HEK293T (cell line): ENCODE results near the gene EGFR.

Experiments used
- ARNT ChIP-seq: fragments of 450-650 bp; IDR thresholded peaks from 2 replicates; pipeline ENCODE4 v1.6.1; 2017; ENCODE audit warnings: mild to moderate bottlenecking
- BHLHE40 ChIP-seq: fragments of 450-650 bp; IDR thresholded peaks from 2 replicates; pipeline ENCODE4 v1.6.1; 2016; ENCODE audit warnings: mild to moderate bottlenecking, moderate library complexity, borderline replicate concordance
- CTBP1 ChIP-seq: fragments of 450-650 bp; IDR thresholded peaks from 2 replicates; pipeline ENCODE4 v1.6.1; 2016; ENCODE audit warnings: borderline replicate concordance
- FOXA1 ChIP-seq: fragments of 450-650 bp; IDR thresholded peaks from 2 replicates; pipeline ENCODE4 v1.6.1; 2016; ENCODE audit warnings: mild to moderate bottlenecking
- FOXK2 ChIP-seq: fragments of 450-650 bp; IDR thresholded peaks from 2 replicates; pipeline ENCODE4 v1.6.1; 2016; ENCODE audit warnings: mild to moderate bottlenecking
- FOXM1 ChIP-seq: fragments of 450-650 bp; IDR thresholded peaks from 2 replicates; pipeline ENCODE4 v1.6.1; 2017; ENCODE audit warnings: mild to moderate bottlenecking, borderline replicate concordance
- LEF1 ChIP-seq: fragments of 450-650 bp; IDR thresholded peaks from 2 replicates; pipeline ENCODE4 v1.6.1; 2017; ENCODE audit warnings: mild to moderate bottlenecking, borderline replicate concordance
- NFRKB ChIP-seq: fragments of 450-650 bp; IDR thresholded peaks from 2 replicates; pipeline ENCODE4 v1.6.1; 2016; ENCODE audit warnings: mild to moderate bottlenecking, moderate library complexity
- PKNOX1 ChIP-seq: fragments of 450-650 bp; IDR thresholded peaks from 2 replicates; pipeline ENCODE4 v1.6.1; 2016
- SP1 ChIP-seq: fragments of 450-650 bp; IDR thresholded peaks from 2 replicates; pipeline ENCODE4 v1.6.1; 2017
- SUZ12 ChIP-seq: fragments of 450-650 bp; IDR thresholded peaks from 2 replicates; pipeline ENCODE4 v1.6.1; 2016; ENCODE audit warnings: mild to moderate bottlenecking
- TARDBP ChIP-seq: fragments of 450-650 bp; IDR thresholded peaks from 2 replicates; pipeline ENCODE4 v1.6.1; 2016
- ZNF384 ChIP-seq: fragments of 450-650 bp; IDR thresholded peaks from 2 replicates; pipeline ENCODE4 v1.6.1; 2016

GRCh38 chr7:55240418-55241142, 221.8 kb downstream of the EGFR start:
- TF ChIP-seq FOXA1 (no peak), SP1 (no peak), BHLHE40 (no peak), CTBP1 (no peak), SUZ12 (no peak), ZNF384 (no peak), FOXM1 (no peak), NFRKB (no peak), TARDBP (no peak), PKNOX1 (no peak), LEF1 (no peak), FOXK2 (no peak), ARNT (no peak)
